HG03139 (cell line): Measurements from ENCODE around the gene SLC4A7.
"Not testable (repeated sequence)": the region's sequence is repeated elsewhere in the genome, so short reads cannot be mapped to it uniquely, and the experiment has no call there.

Experiments
- ATAC-seq: cut with Tn5 transposase; IDR thresholded peaks from one replicate; pipeline ENCODE4 v1.9.1; 2021; ENCODE audit not compliant: unreplicated experiment

Gene SLC4A7

DNA sequence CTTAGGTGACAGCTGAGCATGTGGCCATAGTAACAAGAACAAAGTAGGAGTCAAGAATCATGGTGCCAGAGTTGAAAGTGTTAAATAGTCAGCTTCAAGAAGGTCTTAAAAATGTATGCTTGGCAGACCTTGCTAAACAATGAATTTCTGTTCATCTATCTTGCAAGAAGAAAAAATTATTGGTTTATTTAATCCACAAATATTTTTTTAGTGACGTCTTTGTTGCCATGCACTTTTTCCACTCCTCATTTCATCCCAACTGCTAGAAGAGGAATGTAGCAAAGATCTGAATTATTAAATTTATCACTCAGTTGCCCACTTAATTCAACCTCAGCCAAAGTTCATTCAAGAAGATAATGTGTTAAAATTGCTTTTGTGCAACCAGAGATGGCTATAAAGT lies 3.2 kb upstream of the SLC4A7 start:
- no peak for ATAC-seq

DNA sequence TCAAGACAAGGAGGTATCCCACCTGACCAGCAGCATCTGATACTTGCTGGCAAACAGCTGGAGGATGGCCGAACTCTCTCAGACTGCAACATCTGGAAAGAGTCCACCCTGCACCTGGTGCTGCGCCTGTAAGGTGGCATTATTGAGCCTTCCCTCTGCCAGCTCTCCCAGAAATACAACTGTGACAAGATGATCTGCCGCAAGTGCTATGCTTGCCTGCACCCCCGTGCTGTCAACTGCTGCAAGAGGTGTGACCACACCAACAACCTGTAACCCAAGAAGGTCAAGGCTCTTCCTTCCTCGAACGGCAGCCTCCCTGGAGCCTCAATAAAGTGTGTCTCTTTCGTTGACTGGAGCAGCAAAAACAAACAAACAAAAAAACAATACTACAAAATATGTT lies 2.2 kb upstream of the SLC4A7 start:
- ATAC-seq: no peak

DNA sequence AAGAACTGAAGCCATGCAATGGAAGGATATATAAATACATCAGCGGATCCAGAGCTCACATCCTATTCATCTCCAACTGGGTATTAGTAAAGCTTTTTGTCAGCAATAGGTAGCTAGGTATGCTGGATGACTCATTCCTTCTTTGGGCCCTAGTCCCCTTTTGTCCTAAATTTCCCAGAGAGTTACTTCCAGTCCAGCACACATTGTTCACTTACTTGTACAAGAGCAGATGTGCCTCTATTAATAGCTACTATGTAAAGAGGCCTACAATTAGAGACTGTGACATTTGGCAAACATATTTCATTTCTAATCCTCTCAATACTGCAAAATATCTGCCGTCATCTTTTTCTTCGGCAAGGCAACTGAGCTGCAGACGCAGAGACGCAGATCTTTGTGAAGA lies 1.7 kb upstream of the SLC4A7 start:
- ATAC-seq: no peak

DNA sequence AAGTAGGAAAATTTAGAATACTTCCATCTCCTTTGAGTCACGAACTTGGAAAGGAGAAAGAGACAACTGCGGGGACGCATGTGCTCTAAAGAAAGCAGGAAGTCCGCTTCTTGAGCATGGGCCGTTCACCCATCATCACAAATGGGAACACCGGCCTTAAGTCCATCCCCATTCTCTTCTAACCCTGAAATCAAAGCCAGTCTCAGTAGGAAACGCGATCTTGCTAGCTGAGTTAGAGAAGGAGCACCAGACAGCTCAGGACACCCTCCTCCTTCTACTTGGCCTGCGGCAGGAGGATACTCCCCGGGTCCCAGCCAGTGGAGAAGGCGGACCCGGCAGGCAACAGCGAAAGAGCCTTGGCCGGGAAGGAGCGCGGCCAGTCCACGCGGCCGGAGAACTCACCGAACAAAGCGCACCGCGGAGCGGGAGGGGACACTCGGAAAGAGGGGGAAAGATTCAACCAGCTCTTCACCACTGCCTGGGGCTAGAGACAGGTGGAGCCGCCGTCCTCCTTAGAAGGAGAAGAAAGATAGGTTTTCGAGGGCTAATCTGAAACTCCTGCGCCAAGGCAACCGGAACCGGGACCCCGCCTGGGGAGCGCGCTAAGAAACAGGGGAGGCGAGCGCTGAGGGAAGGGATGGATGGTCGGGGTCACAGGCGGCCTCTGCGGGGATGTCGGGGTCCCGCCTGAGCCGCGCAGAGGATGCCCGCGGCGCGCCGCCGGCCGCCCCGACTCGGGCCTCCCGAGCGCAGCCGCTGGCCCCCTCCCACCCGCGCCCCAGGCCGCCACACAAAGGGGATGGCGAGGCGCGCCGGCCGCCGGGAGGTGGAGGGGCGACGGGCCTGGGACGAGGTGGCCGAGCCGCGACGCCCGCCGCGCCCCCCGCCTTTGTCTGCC lies 818 bp downstream of the SLC4A7 start:
- peak; percentile 17 for ATAC-seq

DNA sequence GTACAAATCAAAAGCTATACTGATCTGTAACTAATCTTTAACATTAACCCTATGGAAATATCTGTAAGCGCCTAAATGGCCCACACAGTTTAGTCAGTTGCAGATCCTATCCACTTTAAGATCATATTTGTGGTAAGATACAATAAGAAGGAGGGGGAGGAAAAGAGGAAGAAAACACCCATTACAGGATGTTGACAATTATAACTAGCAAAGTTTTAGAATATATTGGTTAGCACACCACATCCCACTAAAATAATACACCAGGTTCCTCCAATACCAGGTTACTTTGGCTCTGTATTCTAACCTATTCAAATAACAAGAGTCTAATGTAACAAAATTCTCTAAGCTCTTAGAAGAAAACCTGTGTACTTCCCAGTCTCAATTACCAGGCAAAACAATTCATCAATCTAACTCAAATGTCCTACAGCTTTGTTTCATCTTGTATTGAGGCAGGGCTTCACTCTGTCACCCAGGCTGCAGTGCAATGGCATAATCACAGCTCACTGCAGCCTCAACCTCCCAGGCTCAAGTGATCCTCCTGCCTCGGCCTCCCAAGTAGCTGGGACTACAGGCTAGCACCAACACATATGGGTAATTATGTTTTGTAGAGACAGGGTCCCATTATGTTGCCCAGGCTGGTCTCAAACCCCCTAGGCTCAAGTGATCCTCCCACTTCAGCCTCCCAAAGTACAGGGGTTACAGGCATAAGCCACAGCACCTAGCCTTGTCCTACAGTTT lies 4.2 kb downstream of the SLC4A7 start:
- ATAC-seq: no peak

DNA sequence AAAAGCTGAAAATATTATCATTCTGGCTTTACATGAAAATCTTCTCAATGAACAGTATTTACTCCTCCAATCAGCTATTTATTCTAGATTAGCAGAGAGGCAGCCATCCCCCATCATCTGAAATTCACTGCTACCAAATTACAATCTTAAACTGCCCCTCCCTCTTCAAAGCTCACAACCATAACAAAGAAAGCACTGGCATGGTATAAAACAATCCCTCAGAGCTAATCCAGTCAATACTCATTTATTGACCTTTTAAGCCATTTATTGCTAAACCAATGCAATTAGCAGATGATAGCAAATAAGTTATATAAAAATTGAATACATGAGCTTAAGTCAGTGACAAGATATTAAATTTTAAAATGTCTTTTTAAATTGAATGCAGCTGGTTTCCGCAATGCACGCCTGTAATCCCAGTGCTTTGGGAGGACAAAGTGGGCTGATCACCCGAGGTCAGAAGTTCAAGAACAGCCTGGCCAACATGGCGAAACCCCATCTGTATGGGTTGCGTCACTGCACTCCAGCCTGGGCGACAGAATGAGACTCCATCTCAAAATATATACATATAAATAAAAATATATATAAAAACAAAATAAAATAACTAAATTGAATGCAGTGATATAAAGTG lies 12.1 kb downstream of the SLC4A7 start:
- no peak for ATAC-seq

DNA sequence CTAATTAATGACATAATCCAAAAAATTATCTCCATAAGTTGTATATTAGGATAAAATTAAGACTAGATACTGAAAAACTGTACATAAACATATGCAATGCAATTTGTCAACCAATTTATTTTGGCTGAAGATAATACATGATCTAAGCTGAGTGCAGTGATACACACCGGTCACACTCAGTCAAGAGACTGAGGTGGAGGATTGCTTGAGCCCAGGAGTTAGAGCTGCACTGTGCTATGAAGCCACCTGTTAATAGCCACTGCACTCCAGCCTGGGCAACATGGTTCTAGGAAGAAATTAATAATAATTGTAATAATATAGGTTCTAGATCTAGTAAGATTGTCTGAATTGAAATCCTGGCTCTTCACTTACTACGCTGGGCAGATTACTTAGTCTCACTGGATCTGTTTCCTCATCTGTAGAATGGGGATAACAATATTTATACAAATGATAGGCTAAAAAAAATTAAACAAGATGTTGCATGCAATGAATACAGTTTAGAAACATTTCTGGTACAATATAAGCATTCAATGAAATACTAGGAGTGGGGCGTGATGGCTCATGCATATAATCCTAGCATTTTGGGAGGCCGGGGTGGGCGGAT lies 15.8 kb downstream of the SLC4A7 start:
- no peak for ATAC-seq

DNA sequence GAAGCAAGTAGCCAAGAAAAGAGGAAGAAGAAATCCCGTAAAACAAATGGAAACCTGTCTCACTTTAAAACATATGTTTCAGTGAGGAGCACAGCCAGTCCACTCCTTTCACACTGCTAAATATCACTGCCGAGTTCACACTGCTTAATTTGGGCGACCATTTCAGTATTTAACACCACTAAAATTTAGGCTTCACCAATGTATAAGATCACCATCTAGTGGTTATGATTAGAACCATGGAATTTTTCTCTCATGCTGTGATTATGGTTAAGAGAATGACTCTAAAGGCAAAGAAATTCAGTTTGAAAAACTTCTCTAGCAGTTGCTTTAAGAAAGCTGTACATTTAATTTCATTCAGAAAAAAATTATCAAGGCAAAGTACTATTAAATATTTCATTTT lies 16.6 kb downstream of the SLC4A7 start:
- peak; percentile 87 for ATAC-seq

DNA sequence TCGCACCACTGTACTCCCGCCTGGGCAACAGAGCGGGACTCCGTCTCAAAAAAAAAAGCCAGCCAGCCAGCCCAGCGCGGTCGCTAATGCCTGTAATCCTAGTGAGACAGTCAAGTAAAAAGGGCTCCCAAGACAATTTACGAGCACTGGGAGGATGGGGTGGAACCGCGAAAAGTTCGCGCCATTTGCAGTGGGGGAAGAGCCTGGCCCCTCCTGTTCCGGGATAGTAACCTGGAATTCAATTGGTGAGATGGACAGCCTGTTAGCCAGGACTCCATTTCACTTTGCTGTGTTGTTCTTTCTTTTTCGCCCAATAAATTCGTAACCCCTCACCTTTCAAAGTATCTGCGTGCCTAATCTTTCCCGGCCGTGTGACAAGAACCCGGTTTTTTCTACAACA lies 19.5 kb downstream of the SLC4A7 start:
- ATAC-seq: no peak

DNA sequence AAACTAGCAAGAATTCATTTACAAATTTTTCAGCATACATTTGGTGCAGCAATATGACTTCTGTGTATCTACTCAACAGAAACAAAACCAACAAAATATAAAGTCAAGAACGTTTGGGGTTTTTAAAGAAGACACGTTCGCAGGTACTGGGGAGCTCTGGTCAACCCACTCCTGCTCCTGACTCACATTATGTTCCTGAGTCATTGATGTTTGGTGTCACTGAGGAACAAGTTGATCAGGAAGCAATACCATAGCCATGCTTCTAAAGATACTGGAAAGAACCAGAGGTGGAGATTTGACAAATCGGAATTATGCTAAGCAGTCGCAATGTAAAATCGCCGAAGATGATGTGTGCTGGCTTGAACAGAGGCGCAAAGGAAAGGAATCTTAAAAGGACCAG lies 22.0 kb downstream of the SLC4A7 start:
- no peak for ATAC-seq

DNA sequence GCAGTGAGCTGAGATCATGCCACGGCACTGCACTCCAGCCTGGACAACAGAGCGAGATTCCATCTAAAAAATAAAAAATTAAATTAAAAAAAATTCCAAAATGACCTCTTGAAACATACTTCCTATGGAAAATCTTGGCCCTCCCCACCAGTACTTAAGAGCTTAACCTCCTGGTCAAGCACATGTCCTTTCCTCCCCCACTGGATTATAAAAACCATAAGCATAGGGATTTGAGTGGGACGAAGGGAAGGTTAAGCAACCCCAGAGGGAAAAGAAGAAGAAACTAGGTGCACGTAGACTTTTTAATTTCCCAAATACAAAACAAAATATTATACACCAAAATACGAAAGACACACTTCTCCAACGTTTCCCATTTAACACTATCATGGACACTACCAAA lies 25.3 kb downstream of the SLC4A7 start:
- no peak for ATAC-seq

DNA sequence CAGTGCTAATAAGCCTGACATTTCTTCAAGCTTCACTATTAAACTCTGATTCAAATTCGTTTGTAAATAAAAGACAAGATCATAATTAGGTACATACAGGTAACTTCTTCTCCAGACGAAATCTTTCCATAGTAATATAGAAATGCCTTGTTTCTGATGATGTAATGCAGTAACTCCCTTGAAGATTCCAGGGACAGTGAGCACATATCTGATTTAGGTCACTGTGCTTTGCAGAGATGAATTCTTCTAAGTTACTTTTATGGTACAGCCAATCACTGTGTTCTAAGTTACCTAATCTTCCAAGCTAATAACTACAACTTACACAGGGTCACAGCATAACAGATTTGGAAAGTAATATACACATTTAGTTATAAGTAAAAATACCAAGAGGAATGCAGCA lies 27.6 kb downstream of the SLC4A7 start:
- ATAC-seq: no peak

DNA sequence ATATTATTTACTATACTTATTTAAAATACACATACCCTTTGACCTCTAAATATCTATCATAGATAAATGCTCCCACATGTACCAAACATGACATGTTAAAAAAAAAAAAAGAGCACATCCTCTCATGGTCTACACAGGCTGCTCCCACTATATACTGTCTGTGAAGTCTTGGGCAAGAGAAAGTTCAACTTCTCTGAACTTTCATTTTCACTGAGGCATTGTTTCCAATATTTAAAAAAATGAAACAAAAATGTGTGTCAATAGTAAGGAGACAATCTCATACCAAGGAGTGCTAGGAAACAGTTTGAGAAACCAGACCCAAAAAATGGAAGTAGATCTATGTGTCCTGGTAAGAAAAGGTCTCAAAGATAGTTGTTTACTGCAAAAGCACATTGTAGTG lies 29.3 kb downstream of the SLC4A7 start:
- no peak for ATAC-seq

DNA sequence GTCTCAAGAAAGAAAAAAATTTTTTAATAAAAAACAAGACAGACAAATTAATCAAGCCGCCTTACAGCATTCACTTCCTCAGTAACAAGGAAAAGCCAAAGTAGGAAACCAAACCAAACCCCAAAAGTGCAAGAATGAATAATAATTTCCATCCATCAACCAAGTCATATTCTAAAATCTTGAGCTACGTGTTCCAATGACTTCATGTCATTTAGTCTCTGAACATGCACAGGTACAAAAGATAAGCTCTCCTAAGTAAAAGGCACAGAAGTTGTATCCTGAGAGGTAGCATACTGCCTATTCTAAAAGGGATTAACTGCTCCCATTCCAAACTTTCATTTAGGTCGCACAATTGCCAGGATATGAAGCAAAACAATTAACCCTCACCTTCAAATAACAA lies 29.7 kb downstream of the SLC4A7 start:
- no peak for ATAC-seq

DNA sequence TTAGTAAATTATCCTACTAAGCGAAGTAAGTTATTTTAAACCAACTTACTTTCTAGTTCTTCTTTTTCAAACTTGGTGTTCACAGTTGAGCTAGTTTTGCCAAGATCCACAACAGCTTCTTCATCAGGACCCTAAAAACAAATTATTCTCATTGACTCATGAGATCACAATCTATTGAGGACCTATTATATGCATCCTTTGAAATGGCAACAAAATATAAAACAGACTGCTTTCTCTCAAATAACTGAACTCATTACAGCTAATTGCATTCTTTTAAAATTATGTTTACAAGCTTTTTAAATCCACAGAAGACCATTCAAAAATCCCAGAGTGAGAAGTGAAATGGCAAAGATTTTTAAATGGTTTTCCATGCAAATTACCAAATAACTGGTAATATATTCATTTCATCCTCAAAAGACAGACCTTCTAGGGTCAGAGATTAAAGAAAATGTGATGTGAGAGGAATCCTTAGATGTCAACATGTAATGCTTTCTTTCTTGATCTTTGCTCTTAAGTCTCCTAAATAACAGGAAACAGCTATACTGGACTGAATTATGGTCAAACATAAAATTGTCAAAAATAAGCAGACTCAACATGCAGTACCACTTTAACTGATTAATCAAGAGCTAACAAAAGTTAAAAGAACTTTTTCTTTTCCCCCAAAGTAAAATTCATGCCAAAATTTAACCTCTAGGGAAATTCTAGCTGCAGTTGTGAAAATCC lies 31.7 kb downstream of the SLC4A7 start:
- ATAC-seq: no peak

DNA sequence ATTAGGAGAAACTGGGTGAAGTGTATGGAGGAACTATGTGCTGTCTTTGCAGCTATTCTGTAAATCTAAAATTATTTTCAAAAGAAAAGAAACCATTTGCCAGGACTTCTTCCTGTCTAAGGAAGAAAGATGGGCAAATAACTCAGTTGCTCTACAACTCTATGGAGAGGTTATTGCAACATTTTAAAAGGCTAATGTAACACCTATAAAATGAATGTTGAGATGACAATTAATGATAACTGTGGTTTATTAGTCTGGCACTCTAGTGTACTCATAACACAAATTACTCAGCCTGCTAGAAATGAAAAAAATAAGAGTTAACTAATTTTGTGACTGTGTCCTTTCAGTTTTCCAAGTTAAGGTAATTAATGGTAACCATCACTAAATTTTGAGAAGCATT lies 32.3 kb downstream of the SLC4A7 start:
- no peak for ATAC-seq

DNA sequence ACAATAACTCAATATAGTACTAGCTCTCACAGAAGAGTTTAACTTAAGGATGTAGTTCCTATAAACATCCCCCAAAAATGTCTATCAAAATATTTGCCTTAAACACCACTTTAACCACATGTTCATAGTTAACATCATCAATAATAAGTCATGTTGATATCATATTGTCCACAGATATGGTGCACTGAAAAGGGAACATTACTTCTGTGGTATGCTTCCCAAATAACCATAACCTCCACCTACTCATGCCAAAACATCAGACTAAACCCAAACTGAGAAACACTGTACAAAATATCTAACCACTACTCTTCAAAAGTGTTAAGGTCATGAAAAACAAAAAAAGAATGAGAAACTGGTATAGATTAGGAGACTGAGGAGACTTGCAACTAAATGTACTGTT lies 32.9 kb downstream of the SLC4A7 start:
- ATAC-seq: no peak

DNA sequence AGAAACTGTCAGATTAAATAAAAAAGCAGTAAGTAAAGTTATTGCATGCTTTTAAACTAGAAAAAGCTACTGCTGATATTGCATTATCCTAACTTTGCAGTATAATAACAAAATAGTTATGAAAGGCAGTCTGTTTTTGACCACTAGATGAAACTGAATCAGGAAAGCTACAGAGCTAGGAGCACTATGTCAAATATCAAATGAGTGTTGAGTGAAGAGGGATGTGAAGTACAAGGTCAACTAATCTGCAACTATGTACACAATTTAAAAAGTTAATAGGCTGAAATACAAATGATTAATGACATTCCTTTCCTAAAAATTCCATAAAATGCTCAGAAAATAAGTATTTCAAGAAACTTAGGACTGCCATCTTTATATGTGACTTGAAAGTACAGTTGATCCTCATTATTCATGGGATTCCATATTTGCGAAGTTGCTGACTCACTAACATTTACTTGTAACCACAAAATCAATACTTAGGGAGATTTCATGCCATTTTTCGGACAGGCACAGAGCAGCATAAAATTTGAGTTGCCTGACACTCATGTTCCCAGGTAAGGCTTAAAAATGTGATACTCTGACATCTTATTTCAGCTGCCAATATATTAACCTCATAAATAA lies 34.5 kb downstream of the SLC4A7 start:
- ATAC-seq: no peak

DNA sequence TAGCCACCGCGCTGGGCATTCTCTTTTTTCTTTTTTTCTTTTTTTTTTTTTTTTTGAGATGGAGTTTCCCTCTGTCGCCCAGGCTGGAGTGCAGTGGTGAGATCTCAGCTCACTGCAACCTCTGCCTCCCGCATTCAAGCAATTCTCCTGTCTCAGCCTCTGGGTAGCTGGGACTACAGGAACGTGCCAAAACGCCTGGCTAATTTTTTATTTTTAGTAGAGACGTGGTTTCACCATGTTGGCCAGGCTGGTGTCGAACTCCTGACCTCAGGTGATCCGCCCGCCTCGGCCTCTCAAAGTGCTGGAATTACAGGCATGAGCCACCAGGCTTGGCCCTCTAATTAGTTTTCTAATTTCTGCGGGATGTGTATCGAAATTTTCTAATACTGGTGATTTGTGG lies 41.2 kb downstream of the SLC4A7 start:
- not testable (repeated sequence) for ATAC-seq

DNA sequence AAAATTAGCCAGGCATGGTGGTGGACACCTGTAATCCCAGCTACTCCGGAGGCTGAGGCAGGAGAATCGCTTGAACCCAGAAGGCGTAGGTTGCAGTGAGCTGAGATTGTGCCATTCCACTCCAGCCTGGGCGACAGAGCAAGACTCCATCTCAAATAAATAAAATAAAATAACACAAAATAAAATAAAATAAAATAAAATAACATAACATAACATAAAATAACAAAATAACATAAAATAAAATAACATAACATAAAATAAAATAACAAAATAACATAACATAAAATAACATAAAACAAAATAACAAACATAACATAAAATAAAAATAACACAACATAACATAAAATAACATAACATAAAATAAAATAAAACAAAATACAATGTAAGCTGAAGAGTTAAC lies 45.8 kb downstream of the SLC4A7 start:
- not testable (repeated sequence) for ATAC-seq
